Panc1 (cell line): ENCODE data around the gene MTHFR. TPM values are rescaled to one million over a fixed set of nuclear protein-coding genes. Genes with fewer than 3 reads are reported as not detected.

Source experiments
- ATAC-seq: fragments of 200-7000 bp; cut with Tn5 transposase; 2 replicates; pipeline ENCODE4 v1.9.1; 2020; ENCODE audit warnings: mild to moderate bottlenecking, moderate library complexity
- BruUV-seq: library from RNA; stranded (reverse); fragments of 400-500 nt; replicated peaks from 2 replicates; lab custom pipeline; 2021; lab: Mats Ljungman, UMichigan
- CTCF ChIA-PET: fragments of 300-600 bp; sonication (Branson Sonifier 250); formaldehyde crosslinking; loops from one replicate; lab custom pipeline; 2022; ENCODE audit warnings: antibody characterized with exemption; lab: Charles Lee
- POLR2A ChIA-PET: fragments of 300-600 bp; sonication (Branson Sonifier 250); formaldehyde crosslinking; loops from one replicate; lab custom pipeline; 2022; ENCODE audit warnings: antibody characterized with exemption; lab: Charles Lee
- DNase-seq: peaks from one replicate; pipeline ENCODE4 v3.0.0-alpha.2; 2010; ENCODE audit warnings: low read depth, low spot score
- H3K27ac ChIP-seq: 2 replicates; pipeline ENCODE4 v1.5.1; 2011; ENCODE audit warnings: mild to moderate bottlenecking, low read length, inconsistent platforms
- H3K27me3 ChIP-seq: fragments of 200-500 bp; sonication (Bioruptor generic); 2 replicates; pipeline ENCODE4 v1.6.0; 2014; ENCODE audit warnings: low read length, inconsistent platforms; ENCODE audit not compliant: control insufficient read depth, insufficient read depth
- H3K36me3 ChIP-seq: fragments of 200-500 bp; sonication (Bioruptor generic); 2 replicates; pipeline ENCODE4 v1.5.1; 2014; ENCODE audit warnings: inconsistent platforms, mild to moderate bottlenecking, low read length, moderate library complexity; ENCODE audit not compliant: control insufficient read depth, insufficient read depth
- H3K4me1 ChIP-seq: 2 replicates; pipeline ENCODE4 v1.5.1; 2011; ENCODE audit warnings: inconsistent platforms, mild to moderate bottlenecking, low read length, moderate library complexity; ENCODE audit not compliant: control insufficient read depth, insufficient read depth
- H3K4me3 ChIP-seq, 2 experiments: 2 replicates each; pipeline ENCODE4 v1.5.1; 2011 to 2012; ENCODE audit warnings: low read depth in 2 of 2, low read length in 2 of 2, mild to moderate bottlenecking in 2 of 2, inconsistent platforms in 1 of 2, moderate library complexity in 1 of 2
- H3K9me3 ChIP-seq: fragments of 200-500 bp; sonication (Bioruptor generic); 2 replicates; pipeline ENCODE4 v1.5.1; 2014; ENCODE audit warnings: low read depth, mild to moderate bottlenecking, inconsistent platforms, low read length, moderate library complexity; ENCODE audit not compliant: control insufficient read depth, insufficient read depth
- CTCF ChIP-seq: fragments of 450-650 bp; IDR thresholded peaks from 2 replicates; pipeline ENCODE4 v1.5.1; 2017; ENCODE audit warnings: mild to moderate bottlenecking
- POLR2AphosphoS5 ChIP-seq: IDR thresholded peaks from 2 replicates; pipeline ENCODE4 v1.6.1; 2012; ENCODE audit warnings: mild to moderate bottlenecking, low read depth, low read length, moderate library complexity
- REST ChIP-seq, 2 experiments: IDR thresholded peaks; 2 replicates each; pipeline ENCODE4 v1.6.1; 2011 to 2012; ENCODE audit warnings: low read depth in 2 of 2, control low read depth in 1 of 2, low read length in 1 of 2, mild to moderate bottlenecking in 1 of 2, moderate library complexity in 1 of 2; ENCODE audit not compliant: insufficient read depth in 1 of 2
- SIN3A ChIP-seq: IDR thresholded peaks from 2 replicates; pipeline ENCODE4 v1.6.1; 2012; ENCODE audit warnings: low read depth, mild to moderate bottlenecking, low read length, moderate library complexity, borderline replicate concordance; ENCODE audit not compliant: insufficient read depth
- TCF7L2 ChIP-seq: IDR thresholded peaks from 2 replicates; pipeline ENCODE4 v1.6.1; 2011; ENCODE audit warnings: mild to moderate bottlenecking, low read depth, low read length, inconsistent platforms
- in situ Hi-C: cut with HindIII; loops from 2 replicates; pipeline ENCODE4 v1.10.0; 2016; ENCODE audit warnings: low sequenced_read_pairs, low pct_unique_long_range_greater_than_20kb
- intact Hi-C: fragments of 100-400 bp; cut with micrococcal nuclease; formaldehyde crosslinking; loops from one replicate; pipeline ENCODE4 v1.10.0; 2022; ENCODE audit not compliant: unreplicated experiment
- total RNA-seq: library from RNA; stranded (reverse); gene quantifications from one replicate; pipeline ENCODE4 v1.2.1, GENCODE V29; 2021; ENCODE audit not compliant: unreplicated experiment

MTHFR gene
- total RNA-seq, 1 experiment from 2014 or later, result 37.4 TPM

- POLR2A ChIA-PET, result no interaction called here
- in situ Hi-C loops (no loop called here), intact Hi-C loops (no loop called here)
- ATAC-seq (no peak), DNase-seq (no peak)
- Histone ChIP-seq H3K27ac (no peak overlapping the region), H3K4me3 (no peak overlapping the region), H3K4me1 (no peaks in the 10 kb centered on the region), H3K27me3 (no peaks in the 10 kb centered on the region), H3K9me3 (no peaks in the 10 kb centered on the region), H3K36me3 (no peaks in the 10 kb centered on the region)
- CTCF ChIA-PET, result interaction anchor here (0.7 kb wide), 1 partner anchor 44 kb away, joined by 3 read pairs; no protein-coding TSS in a partner anchor
- no TSS peak for BruUV-seq
- TF ChIP-seq CTCF (no peak), POLR2AphosphoS5 (no peak), SIN3A (no peak), TCF7L2 (no peak), REST (IDR thresholded peaks at IDR 0.05; ENCODE audit: insufficient read depth in 1 of 2, low read depth in 2 of 2, low read length in 1 of 2) (no peak)
These were observed 52.1 kb downstream of the MTHFR start for GRCh38 chr1:11753555-11754208.

GRCh38 chr1:11752359-11753088, 53.2 kb downstream of the MTHFR start:
- DNase-seq (no peak), ATAC-seq (no peak)
- no peaks in the 10 kb centered on the region for H3K27me3 ChIP-seq
- TF ChIP-seq TCF7L2 (no peak), REST (IDR thresholded peaks at IDR 0.05; ENCODE audit: insufficient read depth in 1 of 2, low read depth in 2 of 2, low read length in 1 of 2) (no peak), SIN3A (no peak), CTCF (no peak), POLR2AphosphoS5 (no peak)
- in situ Hi-C loops (no loop called here), intact Hi-C loops (no loop called here)
- BruUV-seq, result no TSS peak
- H3K4me3 ChIP-seq, result no peak overlapping the region
- no peaks in the 10 kb centered on the region for H3K9me3 ChIP-seq
- H3K4me1 ChIP-seq, result no peaks in the 10 kb centered on the region
- CTCF ChIA-PET, result interaction anchor here (0.5 to 0.7 kb wide), 2 partner anchors 21 to 45 kb away, joined by 3 to 6 read pairs; no protein-coding TSS in a partner anchor
- POLR2A ChIA-PET, result no interaction called here
- H3K36me3 ChIP-seq, result no peaks in the 10 kb centered on the region
- H3K27ac ChIP-seq, result no peak overlapping the region
